ENCODE results near the gene PPP3CA. TPM values are rescaled to one million over a fixed set of nuclear protein-coding genes. Genes with fewer than 3 reads are reported as not detected.

Gene PPP3CA
- total RNA-seq, 1 donor from 2014 or later: 36.5 TPM

DNA sequence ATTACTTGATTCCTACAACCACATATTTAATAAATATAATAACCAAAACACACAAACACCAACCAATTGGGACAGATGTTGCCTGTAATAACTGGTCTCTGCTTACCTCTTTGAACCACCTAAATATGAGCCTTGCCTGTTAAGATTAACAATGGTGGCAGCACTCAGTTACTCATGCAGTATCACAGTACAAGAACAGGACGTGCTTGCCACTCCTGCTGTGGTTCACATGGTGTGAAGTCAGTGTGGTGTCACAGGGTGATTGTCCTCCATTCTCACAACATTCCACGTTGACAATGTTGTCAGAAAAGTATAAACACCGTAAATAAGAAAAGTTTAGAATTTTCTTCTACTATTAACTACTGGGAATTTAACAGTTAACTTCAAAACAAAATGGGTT is 365.0 kb downstream of the PPP3CA start:
- Mint-ChIP-seq H3K4me1 (ENCODE audit: low read depth) (peaks cover 35% of the 10 kb centered on the region), H3K36me3 (ENCODE audit: low read depth) (no peaks in the 10 kb centered on the region), H3K9me3 (ENCODE audit: low read depth) (no peaks in the 10 kb centered on the region), H3K27me3 (ENCODE audit: low read depth) (no peaks in the 10 kb centered on the region), H3K4me3 (ENCODE audit: unreplicated experiment) (no peak overlapping the region), H3K27ac (ENCODE audit: unreplicated experiment) (no peak overlapping the region)
- TF ChIP-seq, protein P1, sequence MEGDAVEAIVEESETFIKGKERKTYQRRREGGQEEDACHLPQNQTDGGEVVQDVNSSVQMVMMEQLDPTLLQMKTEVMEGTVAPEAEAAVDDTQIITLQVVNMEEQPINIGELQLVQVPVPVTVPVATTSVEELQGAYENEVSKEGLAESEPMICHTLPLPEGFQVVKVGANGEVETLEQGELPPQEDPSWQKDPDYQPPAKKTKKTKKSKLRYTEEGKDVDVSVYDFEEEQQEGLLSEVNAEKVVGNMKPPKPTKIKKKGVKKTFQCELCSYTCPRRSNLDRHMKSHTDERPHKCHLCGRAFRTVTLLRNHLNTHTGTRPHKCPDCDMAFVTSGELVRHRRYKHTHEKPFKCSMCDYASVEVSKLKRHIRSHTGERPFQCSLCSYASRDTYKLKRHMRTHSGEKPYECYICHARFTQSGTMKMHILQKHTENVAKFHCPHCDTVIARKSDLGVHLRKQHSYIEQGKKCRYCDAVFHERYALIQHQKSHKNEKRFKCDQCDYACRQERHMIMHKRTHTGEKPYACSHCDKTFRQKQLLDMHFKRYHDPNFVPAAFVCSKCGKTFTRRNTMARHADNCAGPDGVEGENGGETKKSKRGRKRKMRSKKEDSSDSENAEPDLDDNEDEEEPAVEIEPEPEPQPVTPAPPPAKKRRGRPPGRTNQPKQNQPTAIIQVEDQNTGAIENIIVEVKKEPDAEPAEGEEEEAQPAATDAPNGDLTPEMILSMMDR (IDR thresholded peaks at IDR 0.05): no peak
- DNase-seq (ENCODE audit: low spot score): no peak

DNA sequence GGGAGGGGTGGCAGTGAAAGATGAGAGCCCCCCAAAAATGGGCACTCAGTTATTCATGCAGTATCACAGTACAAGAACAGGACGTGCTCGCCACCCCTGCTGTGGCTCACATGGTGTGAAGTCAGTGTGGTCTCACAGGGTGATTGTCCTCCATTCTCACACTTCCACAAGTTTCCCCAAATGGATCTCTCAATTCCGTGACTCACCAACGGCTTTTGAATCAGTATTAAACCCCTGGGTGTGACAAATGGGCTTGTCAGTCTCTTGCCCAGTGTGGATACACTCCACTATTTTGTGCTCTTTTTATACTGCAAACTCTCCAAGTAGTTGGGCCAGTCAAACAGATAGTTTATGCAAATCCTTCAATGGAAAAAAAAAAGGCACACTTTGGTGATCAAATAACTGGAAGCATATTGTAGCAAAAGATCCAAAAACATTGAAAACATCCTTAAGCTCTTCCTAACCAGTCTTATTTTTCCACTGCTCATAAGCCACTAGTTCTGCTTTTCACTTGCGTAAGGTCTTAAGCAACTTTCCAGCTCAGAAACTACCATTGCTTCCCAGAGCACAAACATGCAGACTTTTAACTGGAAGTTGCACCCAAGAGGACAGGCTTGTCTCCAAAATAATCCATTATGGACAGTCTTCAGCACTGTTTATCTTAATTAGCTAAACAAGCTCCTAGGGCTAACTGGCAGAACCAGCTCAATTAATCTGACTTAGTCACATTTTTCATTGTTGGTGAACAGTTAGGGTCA is 365.7 kb downstream of the PPP3CA start:
- no peak overlapping the region for H3K4me3 Mint-ChIP-seq (ENCODE audit: unreplicated experiment)
- H3K9me3 Mint-ChIP-seq (ENCODE audit: low read depth): no peaks in the 10 kb centered on the region
- no peaks in the 10 kb centered on the region for H3K27me3 Mint-ChIP-seq (ENCODE audit: low read depth)
- H3K36me3 Mint-ChIP-seq (ENCODE audit: low read depth): no peaks in the 10 kb centered on the region
- no peak overlapping the region for H3K27ac Mint-ChIP-seq (ENCODE audit: unreplicated experiment)
- TF ChIP-seq, protein P1 (IDR thresholded peaks at IDR 0.05): no peak
- DNase-seq (ENCODE audit: low spot score): no peak
- H3K4me1 Mint-ChIP-seq (ENCODE audit: low read depth): peaks cover 28% of the 10 kb centered on the region

DNA sequence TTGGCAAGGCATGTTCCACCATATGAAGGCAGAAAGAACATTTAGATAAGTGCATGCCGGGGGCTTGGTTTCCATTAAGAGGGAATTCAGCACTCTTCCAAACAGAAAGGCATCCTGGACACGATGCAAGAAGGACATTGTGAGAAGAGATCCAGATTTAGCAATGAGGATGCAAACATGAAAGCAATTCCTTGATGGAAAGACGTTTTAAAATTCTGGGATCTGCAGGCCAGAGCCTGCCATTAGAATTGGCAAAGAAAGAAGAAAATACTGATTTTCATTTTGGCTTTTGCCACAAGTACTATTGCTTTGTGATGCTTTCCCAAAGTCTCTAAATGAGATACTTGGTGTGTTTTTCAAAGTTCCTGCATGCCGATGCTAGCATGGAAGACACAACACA is 367.6 kb downstream of the PPP3CA start:
- Mint-ChIP-seq H3K27me3 (ENCODE audit: low read depth) (no peaks in the 10 kb centered on the region), H3K27ac (ENCODE audit: unreplicated experiment) (no peak overlapping the region), H3K4me1 (ENCODE audit: low read depth) (peaks cover 11% of the 10 kb centered on the region), H3K36me3 (ENCODE audit: low read depth) (no peaks in the 10 kb centered on the region), H3K9me3 (ENCODE audit: low read depth) (no peaks in the 10 kb centered on the region), H3K4me3 (ENCODE audit: unreplicated experiment) (no peak overlapping the region)
- no peak for DNase-seq (ENCODE audit: low spot score)
- TF ChIP-seq, protein P1 (IDR thresholded peaks at IDR 0.05): no peak

DNA sequence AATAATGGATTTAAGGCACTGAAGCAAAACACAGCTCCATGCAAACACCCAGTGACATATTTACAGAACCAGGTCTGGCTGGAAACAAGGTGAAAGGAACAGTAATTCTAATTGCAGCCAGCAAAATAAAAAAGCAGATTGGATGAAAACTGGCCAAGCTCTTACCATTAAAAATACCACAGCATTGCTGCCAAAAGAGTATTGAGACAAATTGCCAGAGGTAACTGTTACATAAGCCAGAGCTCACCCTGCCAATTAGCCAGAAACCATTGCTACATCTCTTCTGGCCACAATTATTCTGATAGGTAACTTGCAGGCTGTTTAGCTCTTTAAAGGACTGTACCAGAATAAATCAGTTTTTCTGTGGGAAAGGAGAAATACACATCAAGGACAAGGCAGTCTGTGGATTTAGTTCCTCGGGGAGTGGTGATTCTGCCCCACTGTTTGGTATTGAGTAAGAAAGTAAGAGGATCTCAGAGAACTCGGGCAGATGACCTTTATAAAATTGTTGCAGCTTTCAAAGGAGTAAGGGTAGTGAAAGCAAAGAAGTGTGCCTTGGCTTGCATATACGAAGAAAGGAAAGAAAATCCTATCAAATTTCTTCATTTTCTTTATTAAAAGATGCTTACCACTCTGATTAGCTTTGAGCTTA is 369.5 kb downstream of the PPP3CA start:
- no peak overlapping the region for H3K4me3 Mint-ChIP-seq (ENCODE audit: unreplicated experiment)
- no peak for DNase-seq (ENCODE audit: low spot score)
- no peaks in the 10 kb centered on the region for H3K9me3 Mint-ChIP-seq (ENCODE audit: low read depth)
- H3K36me3 Mint-ChIP-seq (ENCODE audit: low read depth): no peaks in the 10 kb centered on the region
- TF ChIP-seq, protein P1 (IDR thresholded peaks at IDR 0.05): no peak
- peaks cover 1% of the 10 kb centered on the region for H3K4me1 Mint-ChIP-seq (ENCODE audit: low read depth)
- no peaks in the 10 kb centered on the region for H3K27me3 Mint-ChIP-seq (ENCODE audit: low read depth)
- no peak overlapping the region for H3K27ac Mint-ChIP-seq (ENCODE audit: unreplicated experiment)

DNA sequence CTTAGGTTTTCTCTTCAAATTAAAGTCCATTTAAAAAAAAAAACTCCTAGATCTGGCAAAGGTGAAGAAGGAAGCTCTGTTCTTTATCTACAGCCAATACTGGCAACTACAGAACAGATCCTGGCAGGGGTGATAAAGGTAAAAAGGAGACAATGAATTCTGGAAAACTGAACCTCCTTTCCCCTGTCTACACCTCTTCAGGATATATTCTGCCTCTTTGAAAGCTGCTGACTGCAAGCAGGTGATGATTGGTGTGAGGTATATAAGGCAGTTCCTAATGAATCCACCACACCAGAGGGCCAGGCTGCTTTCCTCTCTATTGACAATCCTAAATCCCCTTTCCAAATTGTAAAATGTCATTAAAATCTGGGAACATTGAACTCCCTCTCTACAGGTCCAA is 370.1 kb downstream of the PPP3CA start:
- TF ChIP-seq, protein P1 (IDR thresholded peaks at IDR 0.05): no peak
- H3K4me3 Mint-ChIP-seq (ENCODE audit: unreplicated experiment): no peak overlapping the region
- H3K9me3 Mint-ChIP-seq (ENCODE audit: low read depth): no peaks in the 10 kb centered on the region
- H3K36me3 Mint-ChIP-seq (ENCODE audit: low read depth): no peaks in the 10 kb centered on the region
- no peak overlapping the region for H3K27ac Mint-ChIP-seq (ENCODE audit: unreplicated experiment)
- DNase-seq (ENCODE audit: low spot score): no peak
- H3K4me1 Mint-ChIP-seq (ENCODE audit: low read depth): no peaks in the 10 kb centered on the region
- H3K27me3 Mint-ChIP-seq (ENCODE audit: low read depth): no peaks in the 10 kb centered on the region

Small RNA genes lying within 50 kb of the gene (microRNA-seq; reads per million reads assigned to microRNA genes)
- gene MIR1255A (ENCODE audit: borderline number of aligned reads) (2.8 reads per million), gene MIR8066 (ENCODE audit: borderline number of aligned reads) (not detected)

Measured in chondrocyte (in vitro differentiated cells).